Stimulated activated CD8-positive, alpha-beta memory T cell treated with anti-CD3 and anti-CD28 coated beads, Interleukin-15, amount 100 ng/mL, for 24 hours (primary cell): ENCODE data around the gene FASN.

Source experiments
- DNase-seq: peaks from one replicate; pipeline ENCODE4 v3.0.0-alpha.2; 2020; ENCODE audit warnings: low read depth

The FASN gene

DNA sequence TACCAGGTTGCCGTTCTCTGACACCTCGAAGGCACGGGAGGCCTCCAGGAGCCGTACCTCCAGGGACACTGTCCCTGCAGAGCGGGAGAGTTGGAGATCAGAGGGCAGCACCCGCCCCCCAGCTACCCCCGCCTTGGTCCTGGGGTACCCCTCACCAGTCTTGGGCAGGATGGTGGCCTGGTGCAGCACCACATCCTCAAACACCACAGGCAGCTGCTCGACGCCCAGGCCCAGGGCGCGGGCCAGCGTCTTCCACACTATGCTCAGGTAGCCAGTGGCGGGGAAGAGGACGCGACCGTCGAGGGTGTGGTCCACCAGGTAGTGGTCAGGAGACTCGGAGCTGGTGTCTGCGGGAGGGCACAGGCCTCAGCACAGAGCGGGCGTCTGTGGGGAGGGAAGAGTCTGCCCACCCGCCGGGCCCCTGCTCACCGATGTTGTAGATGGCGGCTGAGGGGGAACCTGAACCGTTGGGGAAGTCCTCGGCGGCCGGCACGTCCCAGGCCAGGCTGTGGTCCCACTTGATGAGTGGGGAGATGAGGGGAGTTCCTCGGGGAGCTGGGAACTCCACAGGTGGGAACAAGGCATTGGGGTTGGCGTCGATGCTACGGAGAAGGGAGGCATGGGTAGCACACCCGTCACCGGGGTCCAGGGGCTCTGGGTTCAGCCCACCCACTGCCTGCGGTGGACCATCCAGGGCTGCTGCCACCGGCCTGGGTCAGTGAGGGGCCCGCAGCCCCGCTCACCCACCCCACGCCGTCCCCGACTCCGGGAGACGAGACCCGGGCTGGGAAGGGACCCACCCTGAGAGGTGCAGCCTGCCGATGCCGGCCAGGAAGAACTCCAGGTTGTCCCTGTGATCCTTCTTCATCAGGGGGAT is 9.8 kb downstream of the FASN start:
- no peak for DNase-seq

DNA sequence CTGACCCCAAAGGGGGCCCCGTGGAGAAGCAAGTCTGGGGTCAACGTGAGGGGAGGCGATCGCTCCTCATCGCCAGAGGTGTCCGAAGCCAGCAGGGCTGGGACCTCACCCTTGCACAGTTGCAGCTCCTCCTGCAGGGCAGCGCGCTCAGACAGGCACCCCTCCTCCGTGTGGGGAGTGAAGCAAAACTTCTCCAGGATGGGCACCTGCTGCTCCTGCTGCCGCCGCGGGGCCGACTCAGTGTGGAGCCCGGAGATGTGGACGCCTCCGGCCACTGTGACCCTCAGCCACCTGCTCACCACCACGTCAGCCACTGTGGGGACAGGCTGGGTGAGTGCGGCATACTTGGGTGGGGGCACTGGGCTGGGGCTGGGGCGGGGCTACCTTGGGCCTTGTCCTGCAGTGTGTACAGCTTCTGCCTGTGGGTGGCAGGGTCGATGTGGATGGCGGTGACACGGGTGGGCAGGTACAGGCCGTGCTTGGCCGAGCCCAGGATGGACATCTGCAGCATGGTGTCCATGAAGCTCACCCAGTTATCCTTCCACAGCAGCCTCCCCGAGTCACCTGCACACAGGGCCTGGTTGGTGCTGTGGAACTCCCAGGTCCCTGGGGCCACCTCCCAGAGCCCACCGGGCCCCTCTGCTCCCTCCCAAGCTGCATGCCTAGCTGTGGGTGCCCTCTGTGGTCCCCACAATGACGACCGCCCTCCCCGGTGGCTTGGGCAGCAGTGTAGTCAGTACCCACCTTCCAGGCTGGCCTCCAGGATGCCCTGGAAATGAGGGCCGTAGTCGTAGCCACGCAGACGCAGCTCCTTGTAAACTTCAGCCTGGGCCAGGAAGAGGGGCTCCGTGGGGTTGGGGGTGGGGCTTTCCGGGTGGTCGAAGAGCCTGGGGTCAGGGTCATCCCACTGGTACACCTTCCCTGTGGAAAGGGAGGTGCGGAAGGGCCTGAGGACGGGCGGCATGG is 10.8 kb downstream of the FASN start:
- no peak for DNase-seq

DNA sequence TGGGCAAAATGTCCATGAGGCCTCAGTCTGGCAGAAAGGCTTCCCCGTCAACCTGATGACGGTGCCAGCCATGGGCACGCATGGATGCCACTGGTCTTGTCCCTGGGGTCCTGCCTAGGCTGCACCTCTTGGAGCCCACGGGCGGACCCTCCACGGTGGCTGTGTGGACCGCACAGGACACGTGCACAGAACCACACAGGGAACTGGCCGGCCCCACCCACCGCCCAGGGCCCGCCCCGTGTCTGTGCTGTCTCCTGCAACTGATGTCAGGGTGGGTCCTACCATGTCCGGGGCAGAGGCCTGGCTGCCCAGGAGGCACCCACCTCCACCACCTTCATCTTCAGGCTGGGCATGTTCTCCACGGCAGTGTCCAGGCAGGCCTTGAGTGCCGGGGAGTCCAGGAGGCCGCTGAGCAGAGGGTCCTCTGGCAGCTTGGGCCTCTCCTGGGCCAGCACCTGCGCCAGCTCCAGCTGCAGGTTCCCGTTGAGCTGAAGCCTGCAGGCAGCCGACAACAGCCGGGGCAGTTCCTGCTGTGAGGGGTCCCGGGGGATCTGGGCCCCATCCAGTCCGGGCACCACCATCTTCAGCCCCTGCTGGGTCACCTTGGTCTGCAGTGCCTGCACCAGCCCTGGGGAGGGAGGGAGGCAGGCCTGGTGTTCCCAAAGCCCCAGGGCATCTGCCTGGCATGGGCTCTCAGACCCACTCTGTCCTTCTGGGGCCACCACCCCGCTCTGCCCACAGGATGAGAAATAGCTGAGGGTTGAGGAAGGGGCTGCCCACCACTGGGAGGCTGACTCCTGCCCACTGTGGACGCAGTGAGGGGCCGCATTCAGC is 11.9 kb downstream of the FASN start:
- no peak for DNase-seq

DNA sequence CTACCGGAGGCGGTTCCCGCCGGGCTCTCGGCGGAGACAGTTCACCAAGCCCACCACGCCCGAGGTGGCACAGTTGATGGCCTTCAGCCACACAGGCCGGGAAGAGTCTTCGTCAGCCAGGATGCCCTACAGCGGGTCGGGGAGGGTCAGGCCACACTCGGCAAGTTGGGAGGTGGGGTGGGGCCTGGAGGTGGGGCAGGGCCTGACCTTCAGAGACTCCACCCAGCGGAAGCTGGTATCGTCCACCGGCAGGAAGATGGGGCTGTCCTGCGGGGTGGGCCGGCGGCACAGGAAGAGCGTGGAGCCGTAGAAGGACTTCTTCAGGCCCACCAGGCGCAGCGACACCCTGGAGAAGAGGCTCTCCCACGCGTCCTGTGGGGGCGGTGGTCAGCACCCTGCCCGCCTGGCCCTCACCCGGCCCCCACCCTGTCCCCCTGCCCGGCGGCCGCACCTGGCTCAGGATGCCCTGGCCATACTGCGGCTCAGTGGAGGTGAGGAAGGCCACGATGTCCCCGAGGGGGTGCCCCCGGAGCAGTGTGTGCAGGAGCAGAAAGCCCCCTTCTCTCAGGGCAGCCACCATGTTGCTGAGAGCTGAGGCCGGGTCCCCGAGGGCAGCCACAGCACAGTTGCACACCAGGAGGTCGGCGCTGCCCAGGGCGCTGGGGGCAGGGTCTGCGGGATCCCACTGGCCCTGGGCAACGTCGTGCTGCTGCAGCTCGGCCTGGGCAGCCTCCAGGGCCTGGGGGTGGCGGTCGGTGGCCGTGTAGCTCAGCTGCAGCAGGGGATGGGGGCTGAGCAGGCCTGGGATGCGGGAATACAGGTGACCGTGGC is 12.8 kb downstream of the FASN start:
- DNase-seq = no peak

DNA sequence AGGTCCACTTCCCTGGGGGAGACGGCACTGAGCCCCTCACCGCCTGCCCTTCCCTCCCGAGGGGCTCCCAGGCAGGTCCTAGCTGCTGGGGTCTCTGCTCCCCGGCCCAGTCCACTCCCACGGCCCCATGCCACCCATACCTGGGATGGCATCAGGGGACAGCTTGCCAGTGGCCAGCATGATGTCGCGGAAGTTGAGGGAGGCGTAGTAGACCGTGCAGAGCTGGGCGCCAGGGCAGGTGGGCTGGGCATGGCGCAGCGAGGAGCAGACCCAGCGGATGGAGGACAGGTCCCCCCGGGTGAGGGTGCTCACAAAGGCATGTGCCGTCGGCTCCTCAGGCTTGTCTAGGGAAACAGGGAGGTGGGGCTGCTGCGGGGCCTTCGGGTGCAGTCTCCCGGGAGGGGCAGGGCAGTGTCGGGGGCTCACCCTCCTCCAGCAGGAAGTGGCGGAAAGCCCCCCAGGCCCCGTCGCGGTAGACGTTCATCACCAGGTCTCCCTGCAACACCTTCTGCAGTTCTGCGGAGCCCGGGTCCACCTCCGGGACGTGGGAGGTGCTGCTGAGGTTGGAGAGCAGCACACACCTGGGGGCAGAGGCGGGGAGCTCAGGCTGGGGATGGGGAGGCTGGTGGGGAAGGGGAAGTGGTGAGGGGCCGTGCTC is 13.5 kb downstream of the FASN start:
- DNase-seq = no peak

DNA sequence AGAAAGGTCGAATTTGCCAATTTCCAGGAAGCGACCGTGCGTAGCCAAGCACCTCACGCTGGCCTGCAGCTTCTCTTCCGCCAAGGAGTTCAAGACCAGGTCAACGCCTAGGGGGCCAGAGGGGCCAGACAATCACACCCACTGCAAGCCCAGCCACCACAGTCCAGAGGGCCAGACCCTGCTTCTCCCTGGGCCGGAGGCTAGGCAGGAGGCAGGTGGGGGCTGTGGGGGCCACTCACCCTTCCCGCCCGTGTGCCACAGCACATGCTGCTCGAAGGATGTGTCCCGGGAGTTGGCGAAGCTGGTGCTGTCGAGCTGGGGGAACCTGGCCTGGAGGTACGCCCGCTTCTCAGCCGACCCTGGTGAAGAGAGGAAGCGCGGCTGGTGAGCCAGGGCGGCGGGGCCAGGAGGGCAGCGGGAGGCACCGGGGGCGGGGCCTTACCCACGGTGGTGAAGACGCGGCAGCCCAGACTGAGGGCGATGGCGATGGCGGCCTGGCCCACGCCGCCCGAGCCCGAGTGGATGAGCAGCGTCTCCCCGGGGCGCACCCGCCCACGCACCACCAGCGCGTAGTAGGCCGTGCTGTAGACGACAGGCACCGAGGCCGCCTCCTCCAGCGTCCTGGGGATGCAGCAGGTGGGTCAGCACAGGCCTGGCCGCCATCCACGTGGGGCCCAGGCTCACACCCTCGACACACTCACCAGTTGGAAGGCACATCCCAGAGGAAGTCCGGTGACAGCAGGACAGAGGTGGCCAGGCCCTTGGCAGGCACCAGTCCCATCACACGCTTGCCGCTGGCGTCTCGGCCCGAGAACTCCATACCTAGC is 14.3 kb downstream of the FASN start:
- DNase-seq = no peak

DNA sequence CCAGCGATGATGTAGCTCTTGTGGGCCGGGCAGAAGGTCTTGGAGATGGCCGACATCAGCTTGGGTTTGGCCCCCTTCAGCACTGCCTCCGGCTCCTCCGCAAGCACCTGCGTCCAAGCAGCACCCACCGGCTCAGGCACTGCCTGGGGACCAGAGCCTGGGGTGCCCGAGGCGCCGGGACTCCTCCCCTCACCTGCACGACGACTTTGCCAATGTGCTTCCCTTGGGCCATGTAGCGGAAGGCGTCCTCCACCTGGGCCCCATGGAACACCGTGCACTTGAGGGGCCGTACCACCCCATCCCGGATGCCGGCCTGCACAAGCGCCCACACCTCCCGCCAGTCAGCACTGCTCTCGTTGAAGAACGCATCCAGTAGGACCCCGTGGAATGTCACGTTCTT is 15.0 kb downstream of the FASN start:
- DNase-seq = no peak

DNA sequence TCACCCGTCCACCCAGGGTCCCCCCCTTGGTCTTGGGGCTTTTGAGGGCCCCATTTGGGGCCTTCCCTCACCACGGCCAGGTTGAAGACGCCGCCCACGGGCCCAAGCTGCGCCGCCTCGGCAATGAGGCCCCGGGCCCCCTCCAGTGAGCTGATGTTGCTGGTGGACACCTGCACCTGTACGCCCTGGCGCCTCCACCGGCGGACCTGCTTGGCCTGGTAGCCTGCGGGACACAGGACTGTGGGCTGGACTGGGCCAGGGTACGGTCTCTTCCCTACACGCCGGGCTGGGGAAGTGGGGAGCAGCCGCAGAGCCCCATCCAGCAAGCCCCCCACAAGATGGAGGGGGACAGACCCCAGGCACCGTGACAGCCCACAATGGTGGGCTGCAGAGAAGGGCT is 15.6 kb downstream of the FASN start:
- DNase-seq = no peak

DNA sequence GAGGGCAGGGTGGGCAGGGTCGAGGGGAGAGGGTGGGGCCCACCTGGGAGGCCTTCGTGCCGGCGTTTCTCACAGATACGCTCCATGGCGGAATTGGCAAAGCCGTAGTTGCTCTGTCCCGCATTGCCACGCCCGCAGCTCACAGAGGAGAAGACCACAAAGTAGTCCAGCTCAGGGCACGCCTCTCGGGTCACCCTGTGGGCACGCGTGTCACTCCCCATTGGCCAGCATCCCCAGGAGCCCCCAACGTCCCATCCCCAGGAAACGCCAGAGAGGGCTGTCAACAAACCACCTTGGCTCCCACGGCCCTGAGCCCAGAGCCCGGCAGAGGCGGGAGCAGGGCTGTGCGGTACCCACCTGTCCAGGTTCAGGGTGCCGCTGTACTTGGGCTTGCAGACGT is 16.1 kb downstream of the FASN start:
- no peak for DNase-seq

DNA sequence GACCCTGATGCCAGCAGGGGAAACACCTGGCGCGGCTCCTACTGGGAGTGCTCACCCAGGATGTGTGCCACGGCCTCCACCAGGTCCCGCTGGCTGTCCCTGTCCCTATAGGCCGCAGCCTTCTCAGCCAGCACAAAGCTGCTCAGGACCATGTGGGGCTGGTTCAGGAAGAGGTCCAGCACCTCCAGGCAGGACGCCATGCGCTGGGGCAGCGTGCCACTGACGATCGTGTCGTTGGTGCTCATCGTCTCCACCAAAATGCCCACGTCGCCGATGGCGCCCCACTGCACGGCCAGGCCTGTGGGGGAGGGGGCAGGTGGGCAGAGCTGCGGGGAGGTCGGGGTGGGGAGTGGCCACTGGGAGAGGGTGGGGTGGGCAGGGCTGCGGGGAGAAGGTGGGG is 16.5 kb downstream of the FASN start:
- DNase-seq = no peak

DNA sequence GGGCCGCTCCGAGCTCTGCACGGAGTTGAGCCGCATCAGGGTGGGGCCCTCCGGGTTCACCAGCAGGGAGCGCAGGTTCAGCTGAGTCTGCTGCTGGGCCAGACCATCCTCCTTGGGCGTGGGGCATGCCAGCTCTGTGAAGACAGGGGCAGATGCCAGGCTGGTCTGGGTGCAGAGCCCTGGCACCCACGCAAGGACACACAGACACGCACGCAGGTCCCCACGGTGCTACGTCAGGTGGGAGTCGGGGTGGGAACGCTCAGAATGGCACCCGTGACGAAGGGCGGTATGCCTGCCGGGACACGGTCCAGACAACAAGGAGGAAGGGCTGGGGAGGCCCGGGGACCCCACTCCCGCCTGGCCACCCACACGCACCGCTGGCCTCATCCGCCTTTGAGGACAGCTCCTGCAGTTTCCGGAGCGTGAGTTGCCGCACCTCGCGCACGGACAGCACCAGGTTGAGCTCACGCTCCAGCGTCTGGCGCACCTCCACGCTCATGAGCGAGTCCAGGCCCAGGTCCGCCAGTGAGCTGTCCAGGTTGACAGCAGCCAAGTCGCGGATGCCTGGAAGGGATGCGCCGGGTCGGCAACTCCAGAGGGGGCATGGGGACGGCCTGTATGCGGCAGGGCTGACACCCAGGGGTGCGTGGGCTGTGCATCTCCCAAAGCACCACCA is 17.1 kb downstream of the FASN start:
- no peak for DNase-seq

DNA sequence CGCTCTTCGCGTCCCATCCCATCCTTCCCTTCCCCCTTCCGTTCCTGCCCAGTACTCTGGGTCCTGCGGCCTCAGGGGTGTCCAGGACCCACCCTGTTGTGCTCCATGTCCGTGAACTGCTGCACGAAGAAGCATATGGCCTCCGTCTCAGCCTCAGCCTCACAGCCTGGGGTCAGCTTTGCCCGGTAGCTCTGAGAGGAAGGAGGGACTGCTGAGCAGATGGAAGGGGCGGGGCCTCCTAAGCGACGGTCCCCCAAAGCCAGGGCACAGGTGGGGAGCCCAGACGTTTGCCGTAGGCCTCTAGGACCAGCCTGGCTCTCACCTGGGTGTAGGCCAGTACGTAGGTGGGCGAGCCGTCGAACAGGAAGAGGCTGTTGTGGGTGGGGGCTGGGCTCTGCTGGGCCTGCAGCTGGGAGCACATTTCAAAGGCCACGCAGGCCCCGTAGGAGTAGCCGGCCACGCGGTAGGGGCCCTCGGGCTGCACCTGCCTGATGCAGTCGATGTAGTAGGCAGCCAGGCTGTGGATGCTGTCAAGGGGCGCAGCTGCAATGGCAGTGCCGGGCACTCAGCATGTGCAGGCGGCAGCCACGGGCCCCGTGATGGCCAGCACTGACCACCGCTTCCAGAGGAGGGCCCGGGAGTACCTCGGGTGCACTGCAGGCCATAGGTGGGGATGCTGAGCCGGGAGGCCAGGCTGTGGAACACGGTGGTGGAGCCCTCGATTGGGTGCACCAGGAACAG is 17.8 kb downstream of the FASN start:
- DNase-seq = no peak

DNA sequence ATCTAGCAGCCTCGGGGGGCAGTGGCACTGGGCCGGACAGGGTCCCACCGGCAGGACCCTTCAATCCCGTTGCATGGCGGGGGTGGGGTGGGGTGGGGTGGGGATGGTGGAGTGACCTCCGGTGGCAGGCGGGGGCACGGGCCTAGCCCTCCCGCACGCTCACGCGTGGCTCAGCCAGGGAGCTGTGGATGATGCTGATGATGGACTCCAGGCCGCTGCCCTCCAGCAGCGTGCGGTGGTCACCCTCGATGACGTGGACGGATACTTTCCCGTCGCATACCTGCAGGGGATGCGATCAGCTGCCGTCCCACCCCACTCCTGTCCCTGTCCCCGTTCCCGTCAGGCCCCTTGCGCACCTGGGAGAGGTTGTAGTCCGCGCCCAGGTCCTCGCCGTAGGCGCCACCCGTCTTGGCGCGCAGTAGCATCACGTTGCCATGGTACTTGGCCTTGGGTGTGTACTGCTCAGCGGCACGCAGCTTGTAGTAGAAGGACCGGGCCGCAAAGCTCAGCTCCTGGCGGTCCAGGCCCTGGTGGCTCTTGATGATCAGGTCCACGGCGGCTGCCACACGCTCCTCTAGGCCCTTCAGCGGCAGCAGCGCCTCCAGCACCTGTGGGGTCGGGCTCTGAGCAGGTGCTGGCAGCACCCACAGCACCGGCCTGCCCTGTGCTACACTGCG is 18.9 kb downstream of the FASN start:
- DNase-seq = no peak

DNA sequence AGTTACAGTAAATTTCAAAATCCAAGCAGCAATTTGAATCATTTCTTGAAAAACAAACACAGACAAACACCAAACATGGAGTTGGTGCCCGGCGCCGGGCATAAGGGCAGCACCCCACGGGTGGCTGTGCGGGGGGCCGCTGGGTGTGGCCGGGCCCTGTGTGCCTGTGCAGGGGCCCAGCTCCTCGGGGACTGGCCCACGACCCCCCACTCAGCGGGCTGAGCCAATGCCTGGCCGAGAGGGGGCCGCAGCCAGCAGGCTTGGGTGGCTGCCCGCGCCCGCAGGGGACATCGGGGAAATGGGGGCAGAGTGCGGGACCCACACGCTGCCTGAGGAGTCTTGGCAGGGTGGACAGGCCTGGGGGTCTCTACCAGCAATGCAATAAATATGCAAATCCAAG is 19.6 kb downstream of the FASN start:
- DNase-seq = no peak

DNA sequence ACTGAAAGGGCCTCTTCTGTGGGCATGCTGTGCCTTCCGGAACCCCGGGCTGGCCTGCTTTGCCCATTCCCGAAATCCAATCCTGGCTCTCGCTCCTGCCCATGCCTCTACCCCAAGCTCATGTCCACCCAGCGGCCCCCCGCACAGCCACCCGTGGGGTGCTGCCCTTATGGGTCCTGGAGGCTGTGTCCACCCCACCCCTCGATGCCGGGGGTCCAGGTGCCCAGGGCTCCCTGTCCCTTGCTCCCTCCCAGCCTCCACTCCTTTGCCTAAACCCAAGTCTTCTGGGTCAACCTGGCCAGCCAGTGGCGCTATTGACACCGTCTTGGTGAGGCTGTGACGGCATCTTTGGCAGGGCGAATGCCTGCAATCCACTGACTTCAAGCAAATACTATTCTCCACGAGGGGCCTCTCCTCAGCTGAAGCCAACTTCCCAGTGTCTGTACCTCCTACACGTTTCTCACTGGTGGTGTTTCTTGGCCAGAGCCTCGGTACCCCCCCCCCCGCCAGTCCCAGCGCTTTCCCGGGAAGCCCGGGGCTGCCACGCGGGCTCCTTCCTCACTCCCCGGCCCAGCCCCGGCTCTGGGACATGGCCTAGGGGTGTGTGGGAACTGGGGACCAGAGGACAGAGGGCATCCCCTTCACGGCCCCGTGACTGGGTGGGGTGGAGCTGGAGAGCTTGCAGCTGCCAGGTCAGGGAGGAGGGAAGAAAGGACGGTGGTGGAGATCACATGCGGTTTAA is 20.2 kb downstream of the FASN start:
- no peak for DNase-seq

DNA sequence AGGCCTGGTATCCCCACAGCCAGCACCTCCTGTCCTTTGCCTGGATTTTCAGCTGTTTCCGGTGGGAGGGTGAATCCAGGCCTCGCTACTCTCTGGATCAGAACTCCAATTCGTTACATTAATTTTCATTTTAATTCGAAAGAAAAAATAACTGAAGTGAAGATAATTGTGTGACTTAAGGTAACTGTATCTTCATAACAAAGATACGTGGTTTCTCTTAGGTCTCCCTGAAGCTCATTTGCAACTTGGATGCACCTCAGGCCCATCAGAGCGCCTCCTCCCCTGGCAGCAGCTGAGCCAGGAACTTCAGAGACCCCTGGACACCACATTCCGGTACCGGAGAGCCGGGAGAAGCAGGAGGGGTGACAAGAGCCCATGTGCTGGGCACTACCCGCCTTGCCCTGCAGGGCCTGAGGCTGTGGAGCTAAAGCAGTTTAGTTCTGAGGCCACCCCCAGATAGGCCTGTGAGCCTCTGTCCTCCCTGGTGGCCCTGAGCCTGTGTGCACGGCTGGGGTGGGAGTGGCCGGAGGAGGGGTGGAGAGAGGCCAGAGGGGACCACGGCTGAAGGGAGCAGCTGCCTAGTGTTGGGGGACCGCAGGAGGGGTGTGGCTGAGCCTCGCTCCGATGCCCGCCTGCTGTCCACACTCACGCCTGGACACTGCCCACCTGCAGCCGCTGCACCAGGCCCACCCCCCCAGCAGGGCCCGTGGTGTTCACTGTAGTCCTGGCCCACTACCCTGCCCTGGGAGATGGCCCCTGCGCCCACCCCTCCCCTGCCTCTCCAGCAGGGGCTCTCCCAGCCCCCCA is 21.0 kb downstream of the FASN start:
- no peak for DNase-seq
